Common myeloid progenitor, CD34-positive (primary cell): Measurements from ENCODE around the gene RNF150.
A peak's percentile ranks its signal among the peaks of the same experiment; 100 is the strongest.

ENCODE experiments used
- CTCF ChIA-PET: fragments of 350-600 bp; sonication (Branson Sonifier 250); formaldehyde crosslinking; loops from one replicate; lab custom pipeline; 2021; ENCODE audit warnings: antibody characterized with exemption; lab: Charles Lee
- POLR2A ChIA-PET: fragments of 350-600 bp; sonication (Branson Sonifier 250); formaldehyde crosslinking; loops from one replicate; lab custom pipeline; 2021; ENCODE audit warnings: antibody characterized with exemption; lab: Charles Lee
- DNase-seq, 3 donors: peaks; one replicate each; pipeline versions ENCODE4 v3.0.0 to v3.0.0-alpha.2; 2013
- H3K27ac ChIP-seq, 2 experiments: 1 replicate in 1 of 2; 2 replicates in 1 of 2; pipeline ENCODE4 v1.7.0; 2013; ENCODE audit warnings: inconsistent platforms in 2 of 2, low read length in 2 of 2, mild to moderate bottlenecking in 2 of 2, low read depth in 1 of 2, moderate library complexity in 1 of 2; ENCODE audit not compliant: severe bottlenecking in 2 of 2, insufficient read depth in 1 of 2, poor library complexity in 1 of 2
- H3K27me3 ChIP-seq, 5 experiments: replicated peaks in 2 of 5; 1 replicate in 3 of 5; 2 replicates in 2 of 5; pipeline versions ENCODE4 v1.6.1 to v1.7.0; 2013; ENCODE audit warnings: low read length in 4 of 5, mild to moderate bottlenecking in 2 of 5, moderate library complexity in 2 of 5, inconsistent platforms in 1 of 5; ENCODE audit not compliant: insufficient read depth in 5 of 5, control insufficient read depth in 4 of 5
- H3K36me3 ChIP-seq, 4 experiments: 1 replicate in 2 of 4; 2 replicates in 2 of 4; pipeline versions ENCODE4 v1.6.1 to v1.7.0; 2013; ENCODE audit warnings: low read length in 3 of 4, control low read depth in 1 of 4, mild to moderate bottlenecking in 1 of 4; ENCODE audit not compliant: control insufficient read depth in 4 of 4, insufficient read depth in 4 of 4
- H3K4me1 ChIP-seq, 4 experiments: 1 replicate in 3 of 4; 2 replicates in 1 of 4; pipeline versions ENCODE4 v1.6.1 to v1.7.1; 2013; ENCODE audit warnings: low read length in 3 of 4, mild to moderate bottlenecking in 3 of 4, control low read depth in 1 of 4, inconsistent platforms in 1 of 4, moderate library complexity in 1 of 4; ENCODE audit not compliant: control insufficient read depth in 4 of 4, insufficient read depth in 4 of 4; ENCODE audit errors: control extremely low read depth in 1 of 4
- H3K4me3 ChIP-seq, 7 experiments: 1 replicate in 4 of 7; 2 replicates in 3 of 7; pipeline versions ENCODE4 v1.5.1 to v1.7.0; 2013; ENCODE audit warnings: mild to moderate bottlenecking in 7 of 7, low read length in 6 of 7, moderate library complexity in 6 of 7, inconsistent platforms in 2 of 7, low read depth in 2 of 7, control low read depth in 1 of 7; ENCODE audit not compliant: insufficient read depth in 4 of 7, control insufficient read depth in 1 of 7; ENCODE audit errors: extremely low read depth in 1 of 7
- H3K9me3 ChIP-seq, 5 experiments: 1 replicate in 4 of 5; 2 replicates in 1 of 5; pipeline versions ENCODE4 v1.6.1 to v1.7.1; 2013; ENCODE audit warnings: low read length in 4 of 5, mild to moderate bottlenecking in 2 of 5, inconsistent platforms in 1 of 5, low read depth in 1 of 5, moderate library complexity in 1 of 5; ENCODE audit not compliant: control insufficient read depth in 4 of 5, insufficient read depth in 2 of 5; ENCODE audit errors: control extremely low read depth in 1 of 5
- WGBS: methylation state at CpG from one replicate; pipeline ENCODE4 v1.1.5; 2013; ENCODE audit not compliant: insufficient coverage; 5-methylcytosine and 5-hydroxymethylcytosine counted together

The RNF150 gene

GRCh38 chr4:140841186-140841585 is 292.1 kb downstream of the RNF150 start:
- Histone ChIP-seq H3K4me3 (no peak overlapping the region), H3K27ac (no peak overlapping the region), H3K9me3 (peaks cover 0 to 3% (median 0%) of the 10 kb centered on the region in 5 experiments), H3K4me1 (no peaks in the 10 kb centered on the region), H3K36me3 (no peaks in the 10 kb centered on the region), H3K27me3 (no peaks in the 10 kb centered on the region)
- 100% methylated on average over 1 of the region's 2 CpGs for WGBS
- CTCF ChIA-PET = no interaction called here
- no peak for DNase-seq
- POLR2A ChIA-PET = no interaction called here

GRCh38 chr4:140839888-140840790 is 293.1 kb downstream of the RNF150 start:
- H3K27ac ChIP-seq = no peak overlapping the region
- WGBS = 55% methylated on average over 2 of the region's 4 CpGs
- no peaks in the 10 kb centered on the region for H3K36me3 ChIP-seq
- no peaks in the 10 kb centered on the region for H3K4me1 ChIP-seq
- ChIA-PET POLR2A (interaction anchor here (0.7 kb wide), 1 partner anchor 621 kb away, joined by 6 read pairs; no protein-coding TSS in a partner anchor), CTCF (interaction anchor here (0.6 kb wide), 1 partner anchor 1823 kb away, joined by 3 read pairs; no protein-coding TSS in a partner anchor)
- H3K9me3 ChIP-seq = peaks cover 0 to 3% (median 0%) of the 10 kb centered on the region in 5 experiments
- H3K27me3 ChIP-seq = no peaks in the 10 kb centered on the region
- DNase-seq = no peak
- H3K4me3 ChIP-seq = no peak overlapping the region

GRCh38 chr4:140839406-140839805 is 293.9 kb downstream of the RNF150 start:
- ChIA-PET CTCF (interaction anchor here (0.7 kb wide), 1 partner anchor 19 kb away, joined by 3 read pairs; no protein-coding TSS in a partner anchor), POLR2A (no interaction called here)
- no peaks in the 10 kb centered on the region for H3K4me1 ChIP-seq
- no peaks in the 10 kb centered on the region for H3K27me3 ChIP-seq
- H3K9me3 ChIP-seq = peaks cover 0 to 3% (median 0%) of the 10 kb centered on the region in 5 experiments
- no peak overlapping the region for H3K27ac ChIP-seq
- 93% methylated on average over 4 of the region's 4 CpGs for WGBS
- H3K4me3 ChIP-seq = no peak overlapping the region
- no peaks in the 10 kb centered on the region for H3K36me3 ChIP-seq
- no peak for DNase-seq

- DNase-seq = peak in 2 of 3 donors; percentile 28 to 37
- Histone ChIP-seq H3K9me3 (peaks cover 0 to 3% (median 0%) of the 10 kb centered on the region in 5 experiments), H3K4me3 (no peak overlapping the region), H3K27me3 (no peaks in the 10 kb centered on the region), H3K4me1 (no peaks in the 10 kb centered on the region), H3K36me3 (no peaks in the 10 kb centered on the region), H3K27ac (no peak overlapping the region)
- POLR2A ChIA-PET = no interaction called here
- CTCF ChIA-PET = interaction anchor here (1.0 kb wide), 2 partner anchors 10 to 15 kb away, joined by 3 to 4 read pairs; no protein-coding TSS in a partner anchor
Measured at GRCh38 chr4:140837736-140838135, 295.5 kb downstream of the RNF150 start.

GRCh38 chr4:140834839-140835495 is 298.3 kb downstream of the RNF150 start:
- no peak for DNase-seq
- H3K27me3 ChIP-seq = no peaks in the 10 kb centered on the region
- H3K27ac ChIP-seq = no peak overlapping the region
- ChIA-PET CTCF (interaction anchor here (0.9 kb wide), 1 partner anchor 59 kb away, joined by 3 read pairs; no protein-coding TSS in a partner anchor), POLR2A (no interaction called here)
- H3K9me3 ChIP-seq = no peaks in the 10 kb centered on the region
- no peaks in the 10 kb centered on the region for H3K4me1 ChIP-seq
- 43% methylated on average over 4 of the region's 7 CpGs for WGBS
- H3K36me3 ChIP-seq = no peaks in the 10 kb centered on the region
- H3K4me3 ChIP-seq = no peak overlapping the region

GRCh38 chr4:140833280-140833679 is 300.0 kb downstream of the RNF150 start:
- POLR2A ChIA-PET = no interaction called here
- no CpG with 5 or more reads among the region's 4 CpGs for WGBS
- no peaks in the 10 kb centered on the region for H3K36me3 ChIP-seq
- no peak for DNase-seq
- H3K27me3 ChIP-seq = peaks cover 0 to 3% (median 0%) of the 10 kb centered on the region in 5 experiments
- CTCF ChIA-PET = no interaction called here
- no peaks in the 10 kb centered on the region for H3K4me1 ChIP-seq
- no peaks in the 10 kb centered on the region for H3K9me3 ChIP-seq
- no peak overlapping the region for H3K27ac ChIP-seq
- no peak overlapping the region for H3K4me3 ChIP-seq

- POLR2A ChIA-PET = no interaction called here
- H3K27me3 ChIP-seq = peaks cover 0 to 3% (median 0%) of the 10 kb centered on the region in 5 experiments
- no peaks in the 10 kb centered on the region for H3K36me3 ChIP-seq
- no peak for DNase-seq
- CTCF ChIA-PET = no interaction called here
- no peak overlapping the region for H3K27ac ChIP-seq
- H3K4me1 ChIP-seq = no peaks in the 10 kb centered on the region
- no peak overlapping the region for H3K4me3 ChIP-seq
- no peaks in the 10 kb centered on the region for H3K9me3 ChIP-seq
Measured at GRCh38 chr4:140829825-140830224, 303.4 kb downstream of the RNF150 start.
